Activated CD8-positive, alpha-beta T cell treated with anti-CD3 and anti-CD28 coated beads, Interleukin-2, amount 10 ng/mL, durations not matched to agents 7 days and 5 days (primary cell): ENCODE results near the gene KRTAP5-4. TPM values are rescaled to one million over a fixed set of nuclear protein-coding genes. Genes with fewer than 3 reads are reported as not detected.
A peak's percentile ranks its signal among the peaks of the same experiment; 100 is the strongest.

Experiments used
- ATAC-seq: fragments of 150-1000 bp; cut with Tn5 transposase; one replicate; pipeline ENCODE4 v1.10.0; 2021; ENCODE audit warnings: moderate library complexity
- CTCF ChIA-PET: fragments of 350-600 bp; sonication (Branson Sonifier 250); formaldehyde crosslinking; loops from one replicate; lab custom pipeline; 2021; ENCODE audit warnings: antibody characterized with exemption; lab: Charles Lee
- POLR2A ChIA-PET: fragments of 350-600 bp; sonication (Branson Sonifier 250); formaldehyde crosslinking; loops from one replicate; lab custom pipeline; 2021; ENCODE audit warnings: antibody characterized with exemption; lab: Charles Lee
- DNase-seq: peaks from one replicate; pipeline ENCODE4 v3.0.0-alpha.2; 2020
- H3K27ac Mint-ChIP-seq: one replicate; pipeline ENCODE4 v1.8.0; 2021; ENCODE audit warnings: mild to moderate bottlenecking, mixed read lengths
- H3K27me3 Mint-ChIP-seq: one replicate; pipeline ENCODE4 v1.8.0; 2021; ENCODE audit warnings: low read depth, mixed read lengths
- H3K36me3 Mint-ChIP-seq: one replicate; pipeline ENCODE4 v1.8.0; 2021; ENCODE audit warnings: low read depth, mixed read lengths
- H3K4me1 Mint-ChIP-seq: one replicate; pipeline ENCODE4 v1.8.0; 2021; ENCODE audit warnings: low read depth, mixed read lengths
- H3K4me3 Mint-ChIP-seq: one replicate; pipeline ENCODE4 v1.8.0; 2021; ENCODE audit warnings: mild to moderate bottlenecking, mixed read lengths
- H3K9me3 Mint-ChIP-seq: one replicate; pipeline ENCODE4 v1.8.0; 2022; ENCODE audit warnings: mixed read lengths; ENCODE audit not compliant: insufficient read depth
- total RNA-seq, 2 experiments: library from RNA; stranded (reverse); gene quantifications; one replicate each; pipeline ENCODE4 v1.2.3, GENCODE V29; 2021

The KRTAP5-4 gene
- total RNA-seq, 2 experiments from 2014 or later: not detected

DNA sequence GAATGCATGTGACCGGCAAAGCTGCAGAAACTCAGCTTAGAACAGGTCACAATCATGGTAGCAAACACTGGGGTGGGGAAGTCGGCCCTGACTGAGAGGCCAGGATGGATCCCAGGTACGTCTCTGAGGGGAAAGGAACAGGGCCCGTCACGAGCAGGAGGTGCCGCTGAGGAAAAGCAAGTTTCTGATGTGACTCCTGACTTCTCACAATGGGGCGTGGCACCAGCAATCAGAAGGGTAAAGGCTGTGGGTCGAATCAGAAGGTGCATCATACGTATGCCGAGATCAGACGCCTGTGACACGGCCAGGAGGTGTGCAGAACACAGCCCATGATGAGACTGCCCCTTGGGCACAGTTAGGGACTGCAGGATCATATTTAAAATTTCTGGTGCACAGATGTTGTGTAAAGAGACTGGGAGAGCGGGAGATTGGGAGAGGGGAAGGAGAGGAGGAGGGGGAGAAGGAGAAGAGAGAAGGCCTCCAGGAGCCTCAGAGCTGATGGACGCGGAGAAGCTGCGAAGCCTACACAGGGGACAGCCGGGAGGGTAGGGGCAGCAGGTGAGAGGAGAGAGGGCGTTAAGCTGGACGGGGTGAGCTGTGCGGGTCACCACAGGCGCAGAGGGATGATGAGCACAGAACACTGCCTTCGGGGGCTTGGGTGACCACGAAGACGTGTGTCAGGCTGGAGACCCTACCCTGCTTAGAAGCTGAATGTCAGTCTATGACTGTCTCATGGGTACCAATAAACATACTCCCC, 38.4 kb upstream of the KRTAP5-4 start:
- ChIA-PET POLR2A (no interaction called here), CTCF (no interaction called here)
- H3K36me3 Mint-ChIP-seq: no peaks in the 10 kb centered on the region
- no peak overlapping the region for H3K27ac Mint-ChIP-seq
- peaks cover 6% of the 10 kb centered on the region for H3K4me1 Mint-ChIP-seq
- peaks cover 23% of the 10 kb centered on the region for H3K27me3 Mint-ChIP-seq
- H3K9me3 Mint-ChIP-seq: no peaks in the 10 kb centered on the region
- no peak overlapping the region for H3K4me3 Mint-ChIP-seq
- DNase-seq (no peak), ATAC-seq (no peak)

DNA sequence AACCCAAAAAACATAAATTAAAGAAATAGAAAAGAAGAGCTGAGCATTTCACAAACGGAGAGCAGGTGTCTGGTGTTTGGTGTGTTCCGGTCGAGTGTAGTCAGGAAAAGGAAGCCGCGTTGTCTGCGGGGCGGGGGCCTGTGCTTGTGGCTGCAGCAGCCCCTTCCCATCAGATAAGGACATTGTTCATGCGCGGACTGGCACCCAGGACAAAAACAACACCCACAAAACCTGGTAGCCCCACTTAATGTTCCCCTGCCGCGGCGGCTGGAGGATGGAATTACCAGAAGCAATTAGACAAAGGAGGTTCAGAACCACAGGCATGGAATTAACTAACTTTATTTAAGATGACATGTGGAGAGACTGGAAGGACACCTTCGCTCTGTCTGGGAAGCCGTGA, 37.6 kb upstream of the KRTAP5-4 start:
- Mint-ChIP-seq H3K27me3 (peaks cover 26% of the 10 kb centered on the region), H3K27ac (no peak overlapping the region), H3K4me1 (peaks cover 6% of the 10 kb centered on the region), H3K9me3 (no peaks in the 10 kb centered on the region), H3K36me3 (no peaks in the 10 kb centered on the region), H3K4me3 (no peak overlapping the region)
- no peak for ATAC-seq
- CTCF ChIA-PET: interaction anchor here (0.8 kb wide), 1 partner anchor 34 kb away, joined by 4 read pairs; no protein-coding TSS in a partner anchor
- DNase-seq: no peak
- POLR2A ChIA-PET: no interaction called here

DNA sequence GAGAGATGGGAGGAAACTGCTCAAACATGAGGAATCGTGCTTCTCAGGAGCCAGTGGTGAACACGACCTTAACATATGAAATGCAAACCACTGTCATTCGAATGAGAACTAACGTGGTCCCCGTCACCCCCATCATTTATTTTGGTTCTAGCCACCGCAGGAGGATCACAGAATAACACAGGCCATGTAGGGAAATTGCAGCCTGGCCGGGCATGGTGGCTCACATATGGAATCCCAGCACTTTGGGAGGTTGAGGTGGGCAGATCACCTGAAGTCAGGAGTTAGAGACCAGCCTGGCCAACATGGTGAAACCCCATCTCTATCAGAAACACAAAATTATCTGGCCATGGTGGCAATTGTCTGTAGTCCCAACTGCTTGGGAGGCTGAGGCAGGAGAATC, 34.7 kb upstream of the KRTAP5-4 start:
- H3K4me1 Mint-ChIP-seq: peaks cover 6% of the 10 kb centered on the region
- H3K27ac Mint-ChIP-seq: no peak overlapping the region
- H3K4me3 Mint-ChIP-seq: no peak overlapping the region
- peaks cover 27% of the 10 kb centered on the region for H3K27me3 Mint-ChIP-seq
- CTCF ChIA-PET: no interaction called here
- POLR2A ChIA-PET: no interaction called here
- DNase-seq: no peak
- no peaks in the 10 kb centered on the region for H3K36me3 Mint-ChIP-seq
- no peak for ATAC-seq
- no peaks in the 10 kb centered on the region for H3K9me3 Mint-ChIP-seq

DNA sequence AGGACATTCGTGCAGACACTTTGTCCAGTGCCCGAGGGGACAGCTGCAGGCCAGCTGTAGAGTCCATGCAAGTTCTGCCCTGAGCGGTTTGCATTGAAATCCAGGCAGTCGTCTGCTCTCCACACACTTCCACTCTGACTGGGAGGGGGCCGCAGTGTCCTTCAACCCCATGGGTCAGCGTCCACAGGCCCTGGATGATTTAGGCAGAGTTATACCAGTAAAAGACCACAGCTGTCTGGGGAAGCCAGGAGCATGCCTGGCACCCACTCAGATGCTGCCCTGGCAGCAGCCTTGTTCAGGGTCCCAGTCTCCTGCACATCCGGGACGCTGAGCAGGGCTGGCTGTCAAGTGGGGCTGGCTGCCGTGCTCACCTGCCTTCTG, 34.1 kb upstream of the KRTAP5-4 start:
- H3K4me1 Mint-ChIP-seq: peaks cover 6% of the 10 kb centered on the region
- no peaks in the 10 kb centered on the region for H3K36me3 Mint-ChIP-seq
- no peak for DNase-seq
- ChIA-PET POLR2A (no interaction called here), CTCF (no interaction called here)
- no peak overlapping the region for H3K4me3 Mint-ChIP-seq
- H3K27ac Mint-ChIP-seq: no peak overlapping the region
- no peak for ATAC-seq
- H3K27me3 Mint-ChIP-seq: peaks cover 23% of the 10 kb centered on the region
- no peaks in the 10 kb centered on the region for H3K9me3 Mint-ChIP-seq

- peaks cover 22% of the 10 kb centered on the region for H3K27me3 Mint-ChIP-seq
- ChIA-PET CTCF (interaction anchor here (2.9 to 3.0 kb wide), 2 partner anchors 16 to 39 kb away, joined by 40 to 49 read pairs; no protein-coding TSS in a partner anchor), POLR2A (interaction anchor here (0.5 kb wide), 1 partner anchor 35 kb away, joined by 7 read pairs; no protein-coding TSS in a partner anchor)
- no peak overlapping the region for H3K4me3 Mint-ChIP-seq
- H3K36me3 Mint-ChIP-seq: no peaks in the 10 kb centered on the region
- H3K4me1 Mint-ChIP-seq: peaks cover 6% of the 10 kb centered on the region
- H3K9me3 Mint-ChIP-seq: no peaks in the 10 kb centered on the region
- no peak for ATAC-seq
- DNase-seq: no peak
- H3K27ac Mint-ChIP-seq: no peak overlapping the region
Observed at GRCh38 chr11:1655168-1656060, 33.5 kb upstream of the KRTAP5-4 start.

DNA sequence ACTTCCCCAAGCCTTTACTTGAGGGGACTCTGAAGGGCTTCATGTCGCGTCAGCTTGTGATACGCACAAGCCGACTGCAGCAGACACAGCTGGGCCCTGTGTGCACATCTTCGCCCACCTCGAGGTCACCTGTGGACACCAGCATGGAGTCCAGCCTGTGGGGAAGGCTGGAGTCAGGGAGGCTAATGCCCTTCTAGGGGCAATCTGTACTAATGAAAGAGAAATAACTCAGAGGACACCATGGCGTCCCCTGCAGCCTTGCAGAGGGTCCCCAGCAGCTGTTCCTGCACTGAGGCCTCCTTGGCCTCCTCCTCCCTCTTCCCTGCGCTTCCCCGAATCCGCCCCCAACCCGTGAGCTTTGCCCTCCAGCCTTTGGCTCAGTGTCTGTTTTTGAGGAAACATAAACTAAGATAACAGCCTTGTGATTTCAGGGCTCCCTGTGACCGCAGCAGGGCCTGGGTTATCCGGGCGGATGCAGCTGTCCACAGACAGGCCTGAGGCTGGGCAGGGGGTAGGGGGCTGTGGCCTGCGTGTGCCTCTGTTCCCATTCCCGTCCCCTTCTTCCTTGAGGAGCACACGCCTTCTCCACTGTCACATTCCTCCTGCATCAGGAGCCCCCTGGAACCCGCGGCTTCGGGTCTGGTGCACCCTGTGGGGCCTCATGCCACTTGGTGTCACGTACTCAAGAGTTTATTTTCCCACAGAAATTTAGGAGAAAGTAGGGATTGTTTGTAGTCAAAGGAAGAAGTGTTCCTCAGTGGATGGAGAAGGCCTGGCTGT, 32.6 kb upstream of the KRTAP5-4 start:
- ChIA-PET POLR2A (interaction anchor here (0.5 kb wide), 1 partner anchor 36 kb away, joined by 7 read pairs; no protein-coding TSS in a partner anchor), CTCF (interaction anchor here (1.0 to 3.1 kb wide), 7 partner anchors 16 to 497 kb away, joined by 5 to 67 read pairs (median 12); partner anchors contain the start of gene SYT8)
- ATAC-seq (no peak), DNase-seq (no peak)
- Mint-ChIP-seq H3K27ac (no peak overlapping the region), H3K9me3 (no peaks in the 10 kb centered on the region), H3K27me3 (peaks cover 15% of the 10 kb centered on the region), H3K36me3 (no peaks in the 10 kb centered on the region), H3K4me3 (no peak overlapping the region), H3K4me1 (peaks cover 6% of the 10 kb centered on the region)

GRCh38 chr11:1653541-1654387, 31.8 kb upstream of the KRTAP5-4 start:
- no peak for DNase-seq
- no peaks in the 10 kb centered on the region for H3K9me3 Mint-ChIP-seq
- ATAC-seq: no peak
- no peak overlapping the region for H3K27ac Mint-ChIP-seq
- no peaks in the 10 kb centered on the region for H3K4me1 Mint-ChIP-seq
- peaks cover 15% of the 10 kb centered on the region for H3K27me3 Mint-ChIP-seq
- ChIA-PET POLR2A (no interaction called here), CTCF (interaction anchor here (0.6 to 3.1 kb wide), 27 partner anchors 14 to 500 kb away, joined by 3 to 67 read pairs (median 6); partner anchors contain the start of genes LSP1 and SYT8)
- H3K4me3 Mint-ChIP-seq: no peak overlapping the region
- H3K36me3 Mint-ChIP-seq: no peaks in the 10 kb centered on the region

DNA sequence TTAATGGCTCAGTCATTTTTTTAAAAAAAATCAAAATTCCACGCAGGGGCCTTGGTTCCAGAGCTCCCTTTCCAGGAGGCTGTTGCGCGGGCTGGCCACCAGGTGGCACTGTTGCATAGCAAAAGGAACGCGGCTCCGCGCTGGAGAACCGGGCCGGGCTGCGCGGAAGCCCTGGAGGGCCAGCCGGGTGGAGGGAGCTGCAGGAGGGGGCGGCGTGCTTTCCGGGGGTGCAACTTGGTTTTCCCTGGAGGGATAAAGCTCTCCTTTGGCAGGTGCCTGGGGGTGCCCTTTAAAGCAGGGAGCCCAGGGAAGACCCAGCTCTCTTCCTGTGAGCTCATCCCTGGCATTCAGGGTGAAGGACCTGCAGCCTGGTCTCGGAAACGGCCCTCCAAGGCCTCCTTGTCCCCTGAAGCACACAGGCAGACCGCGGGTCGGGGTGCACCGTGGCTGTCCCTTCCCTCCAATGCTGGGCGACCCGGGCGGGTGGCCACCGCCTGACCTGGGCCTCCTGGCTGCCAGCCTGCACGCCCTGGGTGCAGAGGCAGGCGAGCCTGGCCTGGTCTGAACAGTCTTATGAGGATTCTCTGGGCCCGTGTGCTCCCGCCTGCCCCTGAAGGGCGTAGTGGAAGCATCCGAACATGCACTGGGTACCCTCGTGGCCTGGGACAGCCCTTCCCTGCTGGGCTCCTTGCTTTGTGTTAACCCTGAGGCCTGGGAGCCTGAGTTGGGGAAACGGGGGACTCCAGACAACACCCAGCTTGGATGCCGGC, 31.0 kb upstream of the KRTAP5-4 start:
- no peaks in the 10 kb centered on the region for H3K36me3 Mint-ChIP-seq
- H3K4me3 Mint-ChIP-seq: no peak overlapping the region
- peaks cover 13% of the 10 kb centered on the region for H3K27me3 Mint-ChIP-seq
- POLR2A ChIA-PET: no interaction called here
- ATAC-seq (peak; percentile 84), DNase-seq (peak; percentile 81)
- no peaks in the 10 kb centered on the region for H3K4me1 Mint-ChIP-seq
- no peak overlapping the region for H3K27ac Mint-ChIP-seq
- CTCF ChIA-PET: interaction anchor here (0.6 to 3.1 kb wide), 58 partner anchors 14 to 533 kb away, joined by 3 to 67 read pairs (median 4); partner anchors contain the start of genes LSP1 and SYT8
- H3K9me3 Mint-ChIP-seq: no peaks in the 10 kb centered on the region

DNA sequence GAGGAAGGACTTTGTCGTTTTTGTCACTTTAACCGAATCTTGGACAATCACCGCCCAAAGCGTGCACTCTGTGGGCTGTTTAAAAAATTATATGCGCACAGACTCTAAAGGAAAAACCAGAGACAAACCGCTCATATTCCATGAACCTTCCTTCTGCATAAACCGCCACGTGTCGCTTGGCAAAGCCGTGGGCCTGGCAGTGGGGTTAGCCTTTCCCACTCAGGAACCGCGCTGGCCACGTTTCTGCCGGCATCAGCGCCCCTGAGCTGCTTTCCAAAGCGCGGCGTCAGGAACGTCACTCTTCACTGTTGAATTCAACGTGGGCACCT, 30.5 kb upstream of the KRTAP5-4 start:
- ChIA-PET POLR2A (no interaction called here), CTCF (interaction anchor here (0.6 to 3.1 kb wide), 54 partner anchors 13 to 534 kb away, joined by 3 to 67 read pairs (median 4); partner anchors contain the start of genes LSP1 and SYT8)
- DNase-seq (no peak), ATAC-seq (no peak)
- Mint-ChIP-seq H3K27ac (no peak overlapping the region), H3K9me3 (no peaks in the 10 kb centered on the region), H3K4me1 (no peaks in the 10 kb centered on the region), H3K36me3 (no peaks in the 10 kb centered on the region), H3K4me3 (no peak overlapping the region), H3K27me3 (peaks cover 10% of the 10 kb centered on the region)

DNA sequence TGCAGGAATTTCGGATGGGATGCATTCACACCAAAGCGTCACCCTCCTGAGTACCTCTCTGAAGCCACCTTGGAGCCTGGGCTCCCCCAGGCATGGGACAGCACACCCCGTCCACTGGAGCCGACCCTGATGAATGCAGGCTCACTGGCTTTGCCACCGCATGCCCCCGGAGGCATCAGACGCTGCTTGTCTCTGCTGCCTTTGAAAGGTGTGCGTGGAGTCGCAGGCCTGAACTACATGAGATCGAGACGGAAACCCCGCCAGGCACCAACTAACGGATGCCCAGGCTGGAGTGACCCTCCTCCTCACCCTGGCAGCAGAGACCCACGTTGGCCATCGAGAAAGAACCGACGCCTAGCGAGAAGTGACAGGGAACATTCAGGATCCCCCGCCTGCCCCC, 30.1 kb upstream of the KRTAP5-4 start:
- Mint-ChIP-seq H3K27me3 (peaks cover 9% of the 10 kb centered on the region), H3K36me3 (no peaks in the 10 kb centered on the region), H3K4me1 (no peaks in the 10 kb centered on the region), H3K27ac (no peak overlapping the region), H3K4me3 (no peak overlapping the region), H3K9me3 (no peaks in the 10 kb centered on the region)
- ChIA-PET CTCF (interaction anchor here (0.6 to 3.1 kb wide), 52 partner anchors 13 to 534 kb away, joined by 3 to 67 read pairs (median 4); partner anchors contain the start of genes LSP1 and SYT8), POLR2A (no interaction called here)
- no peak for DNase-seq
- no peak for ATAC-seq
